GM21360 (cell line): ENCODE measurements around the gene EPS15.
"Not testable (repeated sequence)": the region's sequence is repeated elsewhere in the genome, so short reads cannot be mapped to it uniquely, and the experiment has no call there.

ENCODE experiments used
- ATAC-seq: cut with Tn5 transposase; IDR thresholded peaks from one replicate; pipeline ENCODE4 v1.9.1; 2021; ENCODE audit warnings: mild to moderate bottlenecking, moderate library complexity; ENCODE audit not compliant: unreplicated experiment

EPS15 gene

DNA sequence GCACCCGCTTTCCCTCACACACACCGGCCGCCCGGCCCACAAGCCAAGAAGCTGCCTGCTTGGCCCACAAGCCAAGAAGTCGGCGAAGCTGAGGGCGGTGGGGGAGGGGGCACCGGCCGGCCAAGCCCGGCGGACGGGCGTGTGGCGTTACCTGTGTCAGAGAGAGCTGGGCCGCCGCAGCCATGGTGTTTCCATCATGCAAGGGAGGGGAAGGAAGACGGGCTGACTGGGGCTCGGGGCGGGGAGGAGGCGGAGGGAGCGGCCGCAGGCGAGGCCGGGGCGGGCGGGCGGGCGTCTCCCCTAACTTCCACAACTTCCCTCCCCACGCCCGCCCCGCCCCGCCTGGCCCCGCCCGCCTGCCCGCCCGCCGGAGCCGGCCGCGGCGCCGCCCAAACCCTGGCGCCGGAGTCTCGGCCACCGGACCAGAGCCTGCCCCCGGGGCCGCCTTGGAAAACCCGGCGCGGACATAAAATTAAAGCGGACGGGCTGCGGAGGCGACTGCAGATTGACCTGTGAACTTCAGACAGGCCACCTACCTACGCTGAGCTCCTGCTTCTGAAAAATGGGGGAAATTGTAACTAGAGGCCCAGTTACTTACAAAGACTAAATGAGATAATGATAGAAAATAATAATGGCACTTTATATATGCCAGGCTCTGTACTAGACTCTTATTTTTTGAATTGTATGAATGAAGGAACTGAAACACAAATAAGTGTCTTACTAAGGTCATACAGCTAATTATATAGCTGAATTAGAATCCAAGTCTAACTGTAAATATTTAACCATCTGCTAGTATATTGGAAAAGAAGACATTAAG, at the start of gene EPS15:
Gene EPS15, minus strand, starts transcription at position 219 of the 817 bp plus-strand sequence. Its CDS starts 35 bp downstream, at position 184.
- ATAC-seq, result peak; percentile 49

DNA sequence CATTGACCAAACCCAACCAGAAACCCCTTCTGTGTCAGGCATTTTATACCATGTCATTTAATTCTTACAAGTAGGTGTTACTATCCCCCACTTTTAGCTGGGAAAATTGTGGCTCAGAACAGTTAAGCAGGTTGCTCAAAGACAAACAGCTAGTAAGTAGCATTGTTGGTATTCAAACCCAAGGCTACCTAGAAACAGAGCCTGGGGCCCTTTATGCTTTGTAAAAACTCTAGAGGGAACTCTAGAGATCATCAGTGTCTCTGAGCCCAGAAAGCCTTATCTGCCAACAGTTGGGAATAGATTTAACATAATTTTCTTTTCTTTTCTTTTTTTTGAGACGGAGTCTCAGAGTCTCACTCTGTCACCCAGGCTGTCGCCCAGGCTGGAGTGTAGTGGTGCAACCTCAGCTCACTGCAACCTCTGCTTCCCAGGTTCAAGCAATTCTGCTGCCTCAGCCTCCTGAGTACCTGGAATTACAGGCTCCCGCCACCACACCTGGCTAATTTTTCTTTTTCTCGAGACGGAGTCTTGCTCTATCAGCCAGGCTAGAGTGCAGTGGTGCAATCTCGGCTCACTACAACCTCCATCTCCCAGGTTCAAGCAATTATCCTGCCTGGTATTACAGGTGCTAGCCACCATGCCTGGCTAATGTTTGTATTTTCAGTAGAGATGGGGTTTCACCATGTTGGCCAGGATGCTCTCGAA, 49.3 kb upstream of the EPS15 start:
- ATAC-seq, result no peak

DNA sequence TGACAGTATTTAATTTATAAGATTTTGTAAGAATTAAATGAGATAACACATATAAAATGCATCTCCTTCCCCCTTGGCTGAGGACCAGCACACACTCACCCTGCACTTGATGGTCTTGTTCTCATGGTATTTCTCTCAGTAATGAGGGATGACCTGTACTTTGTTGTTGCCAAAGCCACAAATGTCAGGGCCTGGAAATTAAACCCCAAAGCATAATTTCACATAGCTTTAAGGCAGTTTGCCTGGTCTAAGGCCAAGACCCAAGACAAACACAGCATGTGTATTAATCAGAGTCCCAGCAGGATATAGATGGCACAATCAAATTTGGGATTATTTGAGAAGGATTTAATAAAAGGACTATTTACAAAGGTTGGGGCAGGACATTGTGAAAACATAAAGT, 48.6 kb upstream of the EPS15 start:
- ATAC-seq, result no peak

- no peak for ATAC-seq
Measured at GRCh38 chr1:51566260-51566659, 47.2 kb upstream of the EPS15 start.

GRCh38 chr1:51565009-51565408, 45.9 kb upstream of the EPS15 start:
- no peak for ATAC-seq

- ATAC-seq, result no peak
Measured at GRCh38 chr1:51564124-51564523, 45.1 kb upstream of the EPS15 start.

DNA sequence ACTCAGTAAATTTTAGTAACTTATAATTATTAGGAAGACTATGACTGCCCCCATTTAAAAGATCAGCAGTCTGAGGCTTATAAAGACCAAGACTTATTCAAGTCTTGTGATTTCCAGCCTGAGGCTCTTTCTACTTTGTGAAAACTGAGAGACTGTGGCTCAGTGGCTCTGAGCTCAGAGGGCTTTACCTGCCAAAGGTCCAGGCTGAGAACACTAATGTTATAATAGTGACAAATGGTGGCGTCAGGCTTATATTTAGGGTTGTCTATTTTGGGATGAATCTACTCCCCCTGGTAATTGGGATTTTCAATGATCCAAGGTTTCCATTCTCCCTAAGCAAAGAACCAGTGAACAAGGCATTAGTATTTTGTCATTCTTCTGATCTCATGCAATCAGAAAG, 42.6 kb upstream of the EPS15 start:
- ATAC-seq, result no peak

- ATAC-seq, result not testable (repeated sequence)
Measured at GRCh38 chr1:51560895-51561294, 41.8 kb upstream of the EPS15 start.

- no peak for ATAC-seq
Measured at GRCh38 chr1:51560034-51560433, 41.0 kb upstream of the EPS15 start.

- ATAC-seq, result no peak
Measured at GRCh38 chr1:51559501-51559900, 40.4 kb upstream of the EPS15 start.

DNA sequence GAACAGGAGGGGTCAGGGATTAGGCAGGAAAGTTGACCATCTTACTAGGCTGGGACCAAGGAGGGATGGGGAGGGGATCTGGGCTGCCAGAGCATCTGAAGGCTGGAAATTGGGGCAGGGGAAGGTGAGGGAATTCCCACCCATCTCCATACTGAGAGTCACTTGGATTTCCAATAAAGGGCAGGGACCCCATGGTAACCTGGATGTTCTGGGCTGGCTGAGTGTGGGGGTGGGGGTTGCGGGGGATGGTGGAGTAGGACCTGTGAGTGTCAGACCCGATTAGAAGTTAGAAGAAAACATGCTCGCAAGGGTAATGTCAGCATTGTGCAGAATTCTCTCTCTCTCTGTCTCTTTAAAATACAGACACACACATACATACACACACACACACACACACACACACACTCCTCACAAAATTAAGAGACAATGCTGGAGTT, 40.0 kb upstream of the EPS15 start:
- ATAC-seq, result no peak

GRCh38 chr1:51558375-51558924, 39.4 kb upstream of the EPS15 start:
- no peak for ATAC-seq

GRCh38 chr1:51557168-51557567, 38.1 kb upstream of the EPS15 start:
- no peak for ATAC-seq

- ATAC-seq, result no peak
Measured at GRCh38 chr1:51555866-51556619, 37.0 kb upstream of the EPS15 start.

DNA sequence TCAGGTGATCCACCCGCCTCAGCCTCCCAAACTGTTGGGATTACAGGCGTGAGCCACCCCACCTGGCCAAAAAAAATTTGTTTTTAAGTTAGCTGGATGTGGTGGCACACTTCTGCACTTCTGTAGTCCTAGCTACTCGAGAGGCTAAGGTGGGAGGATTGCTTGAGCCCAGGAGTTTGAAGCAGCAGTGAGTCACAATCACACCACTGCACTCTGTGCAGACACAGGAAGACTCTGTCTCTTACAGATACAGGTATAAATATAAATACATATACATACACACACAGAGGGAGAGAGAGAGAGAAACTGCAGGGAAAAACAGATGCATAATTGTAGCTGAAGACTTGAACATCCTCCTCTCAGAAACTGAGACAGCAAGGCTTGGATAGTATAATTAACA, 34.8 kb upstream of the EPS15 start:
- ATAC-seq, result no peak

DNA sequence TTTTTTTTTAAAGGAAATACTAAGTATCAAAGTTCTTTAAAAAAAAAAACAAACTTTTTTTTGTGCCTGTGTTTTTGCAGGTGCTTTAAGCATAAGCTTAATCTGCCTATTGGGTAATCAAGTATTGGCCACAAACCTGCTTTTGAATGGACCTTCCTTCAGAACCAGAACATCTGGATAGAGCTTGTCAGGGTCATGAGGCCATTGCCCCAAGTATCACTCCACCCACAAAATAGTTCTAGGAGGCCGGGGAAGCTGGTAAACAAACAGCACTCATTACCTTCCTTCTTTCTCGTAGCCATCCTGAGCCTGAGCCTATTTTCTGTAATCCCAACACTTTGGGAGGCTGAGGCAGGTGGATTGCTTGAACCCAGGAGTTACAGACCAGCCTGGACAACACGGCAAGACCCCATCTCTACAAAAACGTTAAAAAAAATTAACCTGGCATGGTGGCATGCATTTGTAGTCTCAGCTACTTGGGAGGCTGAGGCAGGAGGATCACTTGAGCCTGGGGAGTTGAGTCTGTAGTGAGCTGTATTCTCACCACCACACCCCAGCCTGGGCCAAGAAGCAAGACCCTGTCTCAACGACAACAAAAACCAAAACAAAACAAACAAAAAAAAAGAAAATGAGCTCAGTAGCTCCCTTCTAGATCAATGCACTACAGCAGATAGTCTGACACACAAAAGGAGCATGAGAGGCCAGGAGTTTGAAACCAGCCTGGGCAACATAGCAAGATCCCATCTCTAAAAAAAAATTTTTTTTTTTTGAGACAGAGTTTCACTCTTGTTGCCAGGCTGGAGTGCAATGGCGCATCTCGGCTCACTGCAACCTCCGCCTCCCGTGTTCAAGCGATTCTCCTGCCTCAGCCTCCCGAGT, 34.1 kb upstream of the EPS15 start:
- ATAC-seq, result no peak

DNA sequence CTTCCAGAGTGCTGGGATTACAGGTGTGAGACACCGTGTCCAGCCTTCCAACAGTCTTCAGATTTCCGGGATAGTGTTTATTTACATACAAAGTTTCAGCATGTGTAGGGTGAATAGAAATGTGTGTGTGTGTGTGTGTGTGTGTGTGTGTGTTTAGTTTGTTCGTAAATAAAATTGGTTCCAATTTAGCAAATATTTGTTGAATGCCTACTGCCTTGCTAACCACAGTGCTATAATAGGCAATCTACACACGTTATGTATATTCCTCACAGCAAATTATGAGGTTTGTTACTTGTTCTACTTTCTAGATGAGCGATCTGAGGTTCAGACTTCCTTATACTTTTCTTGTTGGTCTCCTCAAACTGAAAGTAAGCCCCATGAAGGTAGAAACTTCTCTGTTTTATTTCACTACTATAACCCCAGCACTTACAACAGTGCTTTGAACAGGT, 32.8 kb upstream of the EPS15 start:
- no peak for ATAC-seq

- no peak for ATAC-seq
Measured at GRCh38 chr1:51551081-51551480, 32.0 kb upstream of the EPS15 start.

DNA sequence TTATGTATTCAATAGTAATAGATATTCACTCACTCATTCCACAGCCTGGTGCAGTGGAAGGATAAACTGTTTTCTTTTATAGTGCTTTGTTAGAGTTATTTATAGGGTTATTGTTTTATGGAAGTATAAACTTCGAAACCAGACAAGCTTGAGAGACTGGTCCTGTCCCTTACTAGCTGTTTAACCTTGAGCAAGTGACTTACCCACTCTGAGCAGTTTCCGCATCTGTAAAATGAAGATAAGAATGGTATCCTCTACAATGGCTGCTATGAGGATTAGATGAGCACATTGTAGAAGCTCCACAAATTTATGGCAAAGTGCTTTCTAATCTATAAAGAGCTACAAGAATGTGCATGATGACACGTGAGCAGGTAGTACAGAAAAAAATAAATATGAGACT, 30.8 kb upstream of the EPS15 start:
- ATAC-seq, result no peak

DNA sequence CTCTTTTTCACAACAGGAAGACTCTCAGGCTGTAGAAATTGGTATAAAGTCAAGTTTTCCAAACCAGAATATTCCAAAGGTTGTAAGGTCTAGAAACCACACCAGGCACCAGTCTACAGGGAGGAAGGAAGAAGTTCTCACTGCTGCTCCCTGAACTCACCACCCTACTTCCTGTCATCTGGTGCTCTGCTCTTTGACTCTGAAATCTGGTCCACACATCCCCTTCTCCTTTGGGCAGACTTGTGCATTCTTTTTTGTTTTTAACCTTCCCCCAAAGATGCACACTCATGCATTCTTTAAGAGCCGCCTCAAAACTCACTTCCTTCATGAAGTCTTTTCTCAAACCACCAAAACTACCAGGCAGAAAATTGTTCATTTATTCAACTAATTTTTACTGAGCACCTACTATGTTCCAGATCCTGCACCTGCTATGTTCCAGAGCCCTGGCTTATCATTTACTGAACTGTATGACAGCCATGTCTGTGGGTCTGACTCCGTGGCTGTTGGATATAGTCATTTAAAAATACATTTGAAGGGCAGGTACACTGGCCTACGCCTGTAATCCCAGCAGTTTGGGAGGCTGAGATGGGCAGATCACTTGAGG, 30.1 kb upstream of the EPS15 start:
- no peak for ATAC-seq
